AG04450 (cell line): ENCODE results near the gene NFS1. TPM values are rescaled to one million over a fixed set of nuclear protein-coding genes. Genes with fewer than 3 reads are reported as not detected.
"Not testable (repeated sequence)": the region's sequence is repeated elsewhere in the genome, so short reads cannot be mapped to it uniquely, and the experiment has no call there.

Source experiments
- CTCF ChIA-PET: fragments of 300-600, 350-600 bp; formaldehyde crosslinking; extraction: SDS; loops from one replicate; lab custom pipeline; 2022; ENCODE audit warnings: antibody characterized with exemption, inconsistent platforms; lab: Charles Lee
- POLR2A ChIA-PET: fragments of 350-600 bp; formaldehyde crosslinking; extraction: SDS; loops from one replicate; lab custom pipeline; 2021; ENCODE audit warnings: antibody characterized with exemption, inconsistent platforms; lab: Yijun Ruan, JAX
- DNase-seq: peaks from one replicate; pipeline ENCODE4 v3.0.0-alpha.2; 2011; ENCODE audit warnings: low read depth, low spot score
- H3K27ac ChIP-seq: one replicate; pipeline ENCODE4 v1.5.1; 2012; ENCODE audit warnings: low read depth, low read length, control low read depth
- H3K27me3 ChIP-seq: one replicate; pipeline ENCODE4 v1.6.0; 2012; ENCODE audit warnings: low read length; ENCODE audit not compliant: control insufficient read depth, insufficient read depth
- H3K4me3 ChIP-seq: 2 replicates; pipeline ENCODE4 v1.5.1; 2011; ENCODE audit warnings: mild to moderate bottlenecking, low read depth, low read length, control low read depth
- H3K9me3 ChIP-seq: 2 replicates; pipeline ENCODE4 v1.5.1; 2012; ENCODE audit warnings: low read length; ENCODE audit not compliant: control insufficient read depth, insufficient read depth
- CTCF ChIP-seq: IDR thresholded peaks from 2 replicates; pipeline ENCODE4 v1.5.1; 2011; ENCODE audit warnings: low read depth, low read length, control low read depth, inconsistent platforms
- polyA plus RNA-seq: library from polyadenylated mRNA; depleted of rRNA; stranded (reverse); fragments of >200 nt; gene quantifications from 2 replicates; pipeline ENCODE4 v1.2.3, GENCODE V29; 2011

The NFS1 gene
- polyA plus RNA-seq, 1 experiment, result 44.4 TPM

GRCh38 chr20:35711588-35712209 is 12.5 kb upstream of the NFS1 start:
- Histone ChIP-seq H3K27ac (no peak overlapping the region), H3K9me3 (no peaks in the 10 kb centered on the region), H3K27me3 (no peaks in the 10 kb centered on the region), H3K4me3 (no peak overlapping the region)
- no peak for DNase-seq
- TF ChIP-seq CTCF, result no peak
- POLR2A ChIA-PET, result interaction anchor here (0.8 to 1.0 kb wide), 2 partner anchors 13 to 24 kb away, joined by 3 read pairs; no protein-coding TSS in a partner anchor
- CTCF ChIA-PET, result interaction anchor here (0.6 kb wide), 1 partner anchor 38 kb away, joined by 10 read pairs; no protein-coding TSS in a partner anchor

DNA sequence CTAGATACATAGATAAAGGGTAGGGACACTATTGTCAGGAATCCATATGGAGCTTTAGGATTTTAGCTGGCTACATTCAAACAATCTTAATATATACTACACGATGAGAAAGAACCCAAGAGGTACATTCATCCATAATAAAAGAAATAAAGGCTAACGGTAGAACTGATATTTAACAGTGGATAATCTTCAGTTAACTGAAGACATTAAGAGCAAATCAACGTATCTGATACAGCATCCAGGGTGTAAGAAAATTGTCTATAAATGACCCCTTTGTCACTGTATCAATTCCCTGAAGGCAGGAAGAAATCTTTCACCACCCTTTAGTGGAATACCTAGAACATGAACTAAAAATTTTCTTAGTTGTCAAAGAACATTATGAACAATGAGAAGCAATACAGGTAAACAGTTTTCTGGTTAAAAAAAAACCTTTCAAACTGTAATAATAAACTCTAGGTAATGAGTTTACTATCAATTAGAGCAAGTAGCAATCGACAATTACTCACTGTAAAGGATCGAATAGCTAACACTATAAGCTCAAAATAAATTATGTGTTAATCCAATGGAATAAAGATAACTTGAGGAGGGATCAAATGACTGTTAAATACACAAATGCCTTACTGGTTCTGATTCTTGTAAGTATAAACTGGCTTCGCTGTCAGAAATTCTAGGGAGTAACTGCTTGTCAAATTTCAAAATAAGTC is 11.9 kb upstream of the NFS1 start:
- H3K27ac ChIP-seq, result no peak overlapping the region
- POLR2A ChIA-PET, result interaction anchor here (0.8 to 1.0 kb wide), 3 partner anchors 8 to 25 kb away, joined by 3 read pairs; no protein-coding TSS in a partner anchor

DNA sequence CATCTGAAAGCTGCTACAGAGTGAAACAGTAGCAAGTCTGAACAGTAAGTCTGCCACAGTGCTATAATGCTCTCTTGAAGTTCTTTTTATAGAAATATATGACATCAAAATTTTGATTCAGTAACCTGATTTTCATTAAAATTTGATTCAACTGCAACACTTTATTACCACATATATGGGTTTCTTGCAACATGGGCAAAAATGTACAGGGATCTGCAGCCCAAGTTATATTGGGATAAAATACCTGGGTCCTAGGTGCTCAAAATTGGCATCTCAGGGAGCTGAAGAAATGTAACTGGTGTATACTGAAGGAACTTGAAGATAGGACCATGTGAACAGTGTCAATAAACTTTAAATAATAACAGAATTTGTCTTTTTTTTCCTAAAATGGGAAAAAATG is 10.9 kb upstream of the NFS1 start:
- H3K4me3 ChIP-seq, result no peak overlapping the region
- no peaks in the 10 kb centered on the region for H3K27me3 ChIP-seq
- POLR2A ChIA-PET, result interaction anchor here (0.9 to 1.0 kb wide), 2 partner anchors 7 to 9 kb away, joined by 3 to 4 read pairs; no protein-coding TSS in a partner anchor
- no peak overlapping the region for H3K27ac ChIP-seq
- no peak for TF ChIP-seq CTCF
- no peaks in the 10 kb centered on the region for H3K9me3 ChIP-seq
- DNase-seq, result no peak
- CTCF ChIA-PET, result interaction anchor here (1.7 kb wide), 1 partner anchor 244 kb away, joined by 4 read pairs; the partner anchor contains the start of gene SCAND1

More for the DNA sequence above, 11.9 kb upstream of the NFS1 start:
- no peak for DNase-seq
- no peak overlapping the region for H3K4me3 ChIP-seq
- H3K9me3 ChIP-seq, result no peaks in the 10 kb centered on the region
- TF ChIP-seq CTCF, result no peak
- CTCF ChIA-PET, result interaction anchor here (0.6 to 1.7 kb wide), 2 partner anchors 39 to 244 kb away, joined by 4 to 10 read pairs; partner anchors contain the start of gene SCAND1
- H3K27me3 ChIP-seq, result no peaks in the 10 kb centered on the region

DNA sequence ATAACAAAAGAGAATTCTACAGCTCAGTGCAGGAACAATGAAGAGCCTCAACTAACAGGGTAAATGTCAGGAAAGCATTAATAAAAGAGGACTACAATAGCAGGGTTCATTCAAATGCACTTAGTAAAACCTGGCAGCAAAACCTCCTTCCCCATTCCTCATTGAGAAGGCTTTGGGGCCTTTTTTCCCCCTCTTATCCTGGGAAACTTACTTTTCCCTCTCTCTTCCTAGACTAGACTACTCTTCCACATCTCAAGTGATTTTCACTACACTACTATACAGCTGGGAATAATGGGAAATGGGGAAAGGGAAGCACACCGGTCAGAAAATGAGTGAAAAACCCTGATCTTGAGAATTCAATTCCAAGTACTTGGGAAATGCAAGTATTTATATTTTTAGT is 10.1 kb upstream of the NFS1 start:
- Histone ChIP-seq H3K9me3 (no peaks in the 10 kb centered on the region), H3K27me3 (no peaks in the 10 kb centered on the region), H3K27ac (no peak overlapping the region), H3K4me3 (no peak overlapping the region)
- ChIA-PET CTCF (interaction anchor here (1.7 kb wide), 1 partner anchor 245 kb away, joined by 4 read pairs; the partner anchor contains the start of gene SCAND1), POLR2A (interaction anchor here (0.7 kb wide), 1 partner anchor 33 kb away, joined by 3 read pairs; the partner anchor contains the start of gene RBM39)
- DNase-seq, result no peak
- no peak for TF ChIP-seq CTCF

GRCh38 chr20:35708502-35708901 is 9.3 kb upstream of the NFS1 start:
- Histone ChIP-seq H3K9me3 (no peaks in the 10 kb centered on the region), H3K4me3 (no peak overlapping the region), H3K27ac (no peak overlapping the region), H3K27me3 (no peaks in the 10 kb centered on the region)
- no peak for TF ChIP-seq CTCF
- ChIA-PET POLR2A (no interaction called here), CTCF (interaction anchor here (0.5 kb wide), 1 partner anchor 9 kb away, joined by 3 read pairs; the partner anchor contains the start of genes NFS1 and ROMO1)
- DNase-seq, result no peak

GRCh38 chr20:35706591-35707529 is 7.7 kb upstream of the NFS1 start:
- CTCF ChIA-PET, H3K27ac ChIP-seq, DNase-seq, H3K27me3 ChIP-seq, H3K4me3 ChIP-seq, H3K9me3 ChIP-seq: not testable (repeated sequence)
- POLR2A ChIA-PET, result interaction anchor here (0.6 to 0.9 kb wide), 4 partner anchors 9 to 177 kb away, joined by 3 to 8 read pairs (median 4); no protein-coding TSS in a partner anchor
